K562 (cell line): ENCODE results near the gene C19orf67. TPM values are rescaled to one million over a fixed set of nuclear protein-coding genes. Genes with fewer than 3 reads are reported as not detected.

Source experiments
- CEBPB ChIP-seq: fragments of 450-650 bp; IDR thresholded peaks from 2 replicates; pipeline ENCODE4 v1.6.1; 2016; ENCODE audit warnings: missing genetic modification characterization, missing compliant biosample characterization
- CREB3L1 ChIP-seq: fragments of 450-650 bp; IDR thresholded peaks from 2 replicates; pipeline ENCODE4 v1.6.1; 2014; ENCODE audit warnings: low read depth, mild to moderate bottlenecking, moderate library complexity, borderline replicate concordance
- DPF2 ChIP-seq: fragments of 450-650 bp; IDR thresholded peaks from 2 replicates; pipeline ENCODE4 v1.6.1; 2016
- ELF2 ChIP-seq: fragments of 250-450 bp; sonication (Bioruptor Pico); IDR thresholded peaks from 2 replicates; pipeline ENCODE4 v1.5.0; 2021; ENCODE audit warnings: mild to moderate bottlenecking
- FIP1L1 ChIP-seq: fragments of 200-400 bp; formaldehyde crosslinking; IDR thresholded peaks from 2 replicates; pipeline ENCODE4 v1.6.1; 2018; ENCODE audit warnings: mild to moderate bottlenecking, low read depth, low read length; ENCODE audit not compliant: poor library complexity, severe bottlenecking
- HDAC3 ChIP-seq: fragments of 450-650 bp; IDR thresholded peaks from 2 replicates; pipeline ENCODE4 v1.6.1; 2018; ENCODE audit warnings: borderline replicate concordance, mild to moderate bottlenecking, moderate library complexity; ENCODE audit not compliant: partially characterized antibody
- JUN ChIP-seq, 2 experiments: sonication (generic) in 1 of 2; formaldehyde crosslinking in 1 of 2; IDR thresholded peaks; 2 replicates each; pipeline versions ENCODE4 v1.6.1 to v1.8.0; 2012 to 2022; ENCODE audit warnings: borderline replicate concordance in 2 of 2, mild to moderate bottlenecking in 2 of 2, improper control_type of control experiment in 1 of 2, low read depth in 1 of 2, low read length in 1 of 2, missing genetic modification reagents in 1 of 2
- KHSRP ChIP-seq: fragments of 450-650 bp; IDR thresholded peaks from 2 replicates; pipeline ENCODE4 v1.6.1; 2017
- MED1 ChIP-seq: sonication (generic); formaldehyde crosslinking; IDR thresholded peaks from 2 replicates; pipeline ENCODE4 v1.8.1; 2023; ENCODE audit warnings: missing genetic modification reagents, borderline replicate concordance
- PCBP1 ChIP-seq: fragments of 200-400 bp; formaldehyde crosslinking; IDR thresholded peaks from 2 replicates; pipeline ENCODE4 v1.6.1; 2018; ENCODE audit warnings: mild to moderate bottlenecking, low read depth, low read length; ENCODE audit not compliant: poor library complexity, severe bottlenecking
- PTTG1 ChIP-seq: fragments of 450-650 bp; IDR thresholded peaks from 2 replicates; pipeline ENCODE4 v1.6.1; 2016; ENCODE audit warnings: low read depth, mild to moderate bottlenecking, missing genetic modification characterization, missing compliant biosample characterization
- RBM22 ChIP-seq: fragments of 200-400 bp; formaldehyde crosslinking; IDR thresholded peaks from 2 replicates; pipeline ENCODE4 v1.6.1; 2018; ENCODE audit warnings: low read length, low read depth; ENCODE audit not compliant: poor library complexity, severe bottlenecking
- RNF2 ChIP-seq: sonication (generic); IDR thresholded peaks from 2 replicates; pipeline ENCODE4 v1.6.1; 2016
- SOX6 ChIP-seq: fragments of 450-650 bp; IDR thresholded peaks from 2 replicates; pipeline ENCODE4 v1.6.1; 2014; ENCODE audit warnings: mild to moderate bottlenecking
- SRF ChIP-seq, 2 experiments: fragments of 250-450, 450-650 bp in 1 of 2; sonication (Bioruptor Pico) in 1 of 2; sonication (generic) in 1 of 2; formaldehyde crosslinking; IDR thresholded peaks; 2 replicates each; pipeline versions ENCODE4 v1.5.0 to v1.5.1; 2020 to 2022; ENCODE audit warnings: mild to moderate bottlenecking in 1 of 2, missing genetic modification reagents in 1 of 2
- SRSF3 ChIP-seq: fragments of 200-400 bp; formaldehyde crosslinking; IDR thresholded peaks from 2 replicates; pipeline ENCODE4 v1.6.1; 2016; ENCODE audit warnings: mild to moderate bottlenecking, low read length, moderate library complexity; ENCODE audit not compliant: insufficient read depth
- TEAD4 ChIP-seq, 2 experiments: sonication (generic) in 1 of 2; formaldehyde crosslinking in 1 of 2; IDR thresholded peaks; 2 replicates each; pipeline versions ENCODE4 v1.6.1 to v1.8.0; 2012 to 2022; ENCODE audit warnings: borderline replicate concordance in 1 of 2, inconsistent platforms in 1 of 2, low read length in 1 of 2, mild to moderate bottlenecking in 1 of 2, missing genetic modification reagents in 1 of 2
- TRIM28 ChIP-seq: fragments of 450-650 bp; IDR thresholded peaks from 2 replicates; pipeline ENCODE4 v1.6.1; 2017
- XRCC5 ChIP-seq: fragments of 200-400 bp; formaldehyde crosslinking; IDR thresholded peaks from 2 replicates; pipeline ENCODE4 v1.6.1; 2017; ENCODE audit warnings: low read depth, mild to moderate bottlenecking, low read length
- ZBTB12 ChIP-seq: fragments of 250-450 bp; sonication (Bioruptor Pico); IDR thresholded peaks from 2 replicates; pipeline ENCODE4 v1.4.0; 2020
- ZNF311 ChIP-seq: fragments of 250-450 bp; sonication (Bioruptor Pico); IDR thresholded peaks from 2 replicates; pipeline ENCODE4 v1.4.0; 2020; ENCODE audit warnings: mild to moderate bottlenecking, moderate library complexity
- ZNF57 ChIP-seq: fragments of 450-650 bp; formaldehyde crosslinking; IDR thresholded peaks from 2 replicates; pipeline ENCODE4 v1.4.0; 2020; ENCODE audit warnings: mild to moderate bottlenecking, moderate library complexity
- polyA plus RNA-seq, 8 experiments: library from polyadenylated mRNA; depleted of rRNA in 4 of 8; stranded (reverse) in 5 of 8; unstranded in 3 of 8; fragments of >200 nt; fragmentation: Nextera tagmentation in 2 of 8; fragmentation: Illumina TruSeq in 1 of 8; extraction: Ambion mirVana in 2 of 8; extraction: Trizol in 1 of 8; gene quantifications; 2 replicates each; pipeline versions ENCODE4 v1.2.1 to v1.2.3, GENCODE V29; 2011 to 2014; ENCODE audit warnings: inconsistent platforms in 1 of 8, missing spikeins in 1 of 8
- total RNA-seq, 7 experiments: library from RNA; depleted of rRNA in 6 of 7; stranded (reverse); fragments of >200 nt in 6 of 7; fragmentation: Illumina TruSeq in 2 of 7; extraction: Trizol in 2 of 7; gene quantifications; 2 replicates each; pipeline versions ENCODE4 v1.2.1 to v1.2.3, GENCODE V29; 2011 to 2021; ENCODE audit warnings: low replicate concordance in 1 of 7
- TF ChIP-seq, protein P1 (sequence below): fragments of 150-350 bp; conservative IDR thresholded peaks from 2 replicates; pipeline ENCODE4 v1.6.1; 2014; ENCODE audit warnings: low read length

Gene C19orf67
- total and polyA plus RNA-seq, 9 of the 15 experiments (the other 6 are each of a cell fraction or from before 2014, with no cell fraction given) = 0.29 to 1.8 (median 0.51) TPM; not detected in 3

- TF ChIP-seq CREB3L1 = peak; percentile 34; the same call in 1 of the 2 replicates
- TF ChIP-seq XRCC5 = no peak; the same call in 1 of the 2 replicates
- TF ChIP-seq CEBPB (tag) = no peak
- TF ChIP-seq RBM22 = peak; percentile 65
- TF ChIP-seq ZNF311 (CRISPR knock-in tag) = no peak
- TF ChIP-seq TEAD4 (IDR thresholded peaks at IDR 0.05; ENCODE audit: low read length) = peak; percentile 58
- no peak for TF ChIP-seq TEAD4 (CRISPR knock-in tag; IDR thresholded peaks at IDR 0.05; ENCODE audit: borderline replicate concordance)
- no peak for TF ChIP-seq ELF2 (CRISPR knock-in tag)
- TF ChIP-seq SOX6 = peak; percentile 50; the same call in 1 of the 2 replicates
- TF ChIP-seq SRF (CRISPR knock-in tag; IDR thresholded peaks at IDR 0.05) = no peak
- TF ChIP-seq DPF2 = no peak
- no peak for TF ChIP-seq ZNF57
- TF ChIP-seq PTTG1 = no peak
- TF ChIP-seq PCBP1 = peak; percentile 82
- no peak; the same call in 1 of the 2 replicates for TF ChIP-seq TRIM28
- TF ChIP-seq KHSRP = no peak
- no peak for TF ChIP-seq HDAC3
- no peak for TF ChIP-seq MED1 (CRISPR knock-in tag)
- peak; percentile 25 for TF ChIP-seq FIP1L1
- TF ChIP-seq, protein P1, sequence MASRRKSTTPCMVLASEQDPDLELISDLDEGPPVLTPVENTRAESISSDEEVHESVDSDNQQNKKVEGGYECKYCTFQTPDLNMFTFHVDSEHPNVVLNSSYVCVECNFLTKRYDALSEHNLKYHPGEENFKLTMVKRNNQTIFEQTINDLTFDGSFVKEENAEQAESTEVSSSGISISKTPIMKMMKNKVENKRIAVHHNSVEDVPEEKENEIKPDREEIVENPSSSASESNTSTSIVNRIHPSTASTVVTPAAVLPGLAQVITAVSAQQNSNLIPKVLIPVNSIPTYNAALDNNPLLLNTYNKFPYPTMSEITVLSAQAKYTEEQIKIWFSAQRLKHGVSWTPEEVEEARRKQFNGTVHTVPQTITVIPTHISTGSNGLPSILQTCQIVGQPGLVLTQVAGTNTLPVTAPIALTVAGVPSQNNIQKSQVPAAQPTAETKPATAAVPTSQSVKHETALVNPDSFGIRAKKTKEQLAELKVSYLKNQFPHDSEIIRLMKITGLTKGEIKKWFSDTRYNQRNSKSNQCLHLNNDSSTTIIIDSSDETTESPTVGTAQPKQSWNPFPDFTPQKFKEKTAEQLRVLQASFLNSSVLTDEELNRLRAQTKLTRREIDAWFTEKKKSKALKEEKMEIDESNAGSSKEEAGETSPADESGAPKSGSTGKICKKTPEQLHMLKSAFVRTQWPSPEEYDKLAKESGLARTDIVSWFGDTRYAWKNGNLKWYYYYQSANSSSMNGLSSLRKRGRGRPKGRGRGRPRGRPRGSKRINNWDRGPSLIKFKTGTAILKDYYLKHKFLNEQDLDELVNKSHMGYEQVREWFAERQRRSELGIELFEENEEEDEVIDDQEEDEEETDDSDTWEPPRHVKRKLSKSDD = no peak
- TF ChIP-seq JUN (IDR thresholded peaks at IDR 0.05; ENCODE audit: borderline replicate concordance, low read depth, low read length) = no peak
- no peak for TF ChIP-seq JUN (CRISPR knock-in tag; IDR thresholded peaks at IDR 0.05; ENCODE audit: borderline replicate concordance)
- TF ChIP-seq SRSF3 = no peak
- TF ChIP-seq RNF2 = peak; percentile 24; the same call in 1 of the 2 replicates
- TF ChIP-seq ZBTB12 (CRISPR knock-in tag) = no peak
These were observed 5.7 kb upstream of the C19orf67 start (continued) for GRCh38 chr19:14091081-14091812.
